ENCODE measurements around the gene DYNC1I1.

Gene DYNC1I1

DNA sequence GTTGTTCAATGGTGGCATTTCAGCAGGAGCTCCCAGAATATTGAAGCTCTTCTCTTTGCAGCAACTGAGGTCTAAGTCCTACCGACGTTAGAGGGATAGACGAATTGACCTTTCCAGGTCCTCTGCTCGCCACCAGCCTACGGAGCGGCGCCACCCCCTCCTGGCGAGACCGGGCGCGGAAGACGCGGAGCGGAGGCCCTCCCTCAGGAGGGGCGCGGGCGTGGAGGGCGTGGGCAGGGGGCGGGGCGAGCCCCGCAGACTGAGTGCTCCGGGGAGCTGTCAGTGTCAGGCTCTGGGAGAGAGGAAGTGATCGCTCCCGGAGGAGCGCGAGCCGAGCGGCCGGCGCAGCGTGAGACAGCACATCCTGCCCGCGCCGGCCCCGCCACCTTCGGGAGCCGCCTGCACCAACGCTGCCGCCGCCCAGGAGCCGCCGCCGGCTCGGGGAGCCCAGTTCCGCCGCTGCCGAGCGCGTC lies at the start of gene DYNC1I1:
TSS of gene DYNC1I1 (plus strand) at position 257 of the 473 bp plus-strand sequence. CDS start 32,176 bp downstream, outside the sequence.
- peak; percentile 67 to 94 for DNase-seq

DNA sequence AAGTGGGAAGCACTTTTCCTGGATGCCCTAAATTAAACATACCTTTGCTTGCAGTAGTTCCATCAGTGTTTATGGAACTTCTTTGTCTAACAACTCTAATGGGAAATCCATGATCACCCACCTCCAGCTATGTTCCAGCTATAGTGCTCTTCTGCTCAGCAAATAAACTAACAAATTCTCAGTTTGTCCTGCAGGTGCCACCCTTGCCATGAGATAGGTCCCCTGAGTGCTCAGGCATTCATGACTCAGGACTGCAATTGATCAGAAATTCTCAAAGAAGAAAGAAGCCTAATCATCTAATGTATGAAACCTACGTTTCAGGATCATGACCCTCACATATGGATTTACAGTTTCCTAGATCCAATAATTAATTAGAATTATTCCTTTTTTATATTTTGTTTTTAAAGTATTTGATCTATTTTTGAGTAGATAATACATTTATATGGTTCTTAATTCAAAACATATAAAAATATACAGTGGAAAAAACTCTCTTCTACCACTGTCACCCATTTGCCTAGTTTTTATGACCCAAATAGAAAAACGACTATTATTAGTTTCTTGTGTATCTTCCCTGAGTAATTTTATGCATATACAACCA lies 48.7 kb upstream of the DYNC1I1 start:
- DNase-seq = peak; percentile 54 to 89

DNA sequence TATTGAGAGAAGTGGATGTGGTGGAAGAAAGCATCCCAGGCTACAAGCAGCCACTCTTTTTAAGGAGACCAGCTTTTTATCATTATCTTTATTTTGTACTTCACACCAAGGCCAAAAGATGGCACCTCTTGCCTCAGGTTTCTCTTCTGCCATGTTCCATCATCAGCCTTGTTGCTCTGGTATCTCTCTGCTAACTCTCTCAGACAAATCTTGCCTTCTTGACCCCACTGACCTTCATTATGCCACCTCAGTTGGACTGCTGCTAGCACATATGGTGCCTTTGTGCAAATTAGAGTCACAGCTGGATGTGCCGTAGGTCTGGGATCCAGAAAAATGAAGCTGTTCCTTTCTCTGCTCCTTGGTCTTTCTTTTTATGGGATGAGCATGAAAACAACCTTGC lies 47.1 kb upstream of the DYNC1I1 start:
- DNase-seq = peak; percentile 6 to 52

GRCh38 chr7:95730493-95731280 lies 41.7 kb upstream of the DYNC1I1 start:
- DNase-seq = no peak

DNA sequence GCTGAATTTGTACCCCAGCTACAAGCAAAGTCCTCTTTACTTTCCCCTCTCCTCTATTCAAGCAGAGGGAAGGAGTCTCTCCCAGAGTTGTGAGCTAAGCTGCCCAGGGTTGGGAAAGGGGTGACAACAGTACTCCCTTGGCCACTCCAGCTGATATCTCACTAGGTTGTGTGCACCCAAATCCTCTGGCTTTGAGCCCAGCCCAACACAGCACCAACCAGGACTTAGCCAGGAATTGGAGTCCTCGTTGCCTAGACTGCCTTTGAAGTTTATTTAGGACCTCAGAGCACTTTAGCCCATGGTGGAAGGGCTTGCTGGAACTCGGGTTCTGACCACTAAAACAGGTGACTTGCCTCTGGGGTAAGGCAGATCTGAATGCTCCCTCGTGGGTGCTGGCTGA lies 35.7 kb upstream of the DYNC1I1 start:
- no peak for DNase-seq

- no peak for DNase-seq
Measured at GRCh38 chr7:95737828-95738505, 34.4 kb upstream of the DYNC1I1 start.

DNA sequence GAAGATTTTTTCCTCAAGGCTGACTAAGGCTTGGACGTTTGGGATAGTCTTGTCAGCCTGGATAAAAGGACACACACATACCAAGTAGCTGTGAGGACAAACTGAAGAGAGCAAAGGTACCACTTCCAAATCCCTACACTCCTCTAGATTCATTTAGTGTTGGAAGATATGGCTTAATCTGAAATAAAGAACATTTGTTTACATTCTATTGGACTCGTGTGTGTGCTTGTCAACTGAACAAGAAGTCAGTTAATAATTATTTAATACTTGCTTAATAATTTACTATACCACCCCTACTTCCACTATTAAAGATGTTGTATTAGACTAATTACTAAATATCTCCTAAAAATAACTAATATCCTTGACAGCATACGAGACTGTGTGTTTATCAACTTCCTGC lies 23.3 kb upstream of the DYNC1I1 start:
- no peak for DNase-seq

DNA sequence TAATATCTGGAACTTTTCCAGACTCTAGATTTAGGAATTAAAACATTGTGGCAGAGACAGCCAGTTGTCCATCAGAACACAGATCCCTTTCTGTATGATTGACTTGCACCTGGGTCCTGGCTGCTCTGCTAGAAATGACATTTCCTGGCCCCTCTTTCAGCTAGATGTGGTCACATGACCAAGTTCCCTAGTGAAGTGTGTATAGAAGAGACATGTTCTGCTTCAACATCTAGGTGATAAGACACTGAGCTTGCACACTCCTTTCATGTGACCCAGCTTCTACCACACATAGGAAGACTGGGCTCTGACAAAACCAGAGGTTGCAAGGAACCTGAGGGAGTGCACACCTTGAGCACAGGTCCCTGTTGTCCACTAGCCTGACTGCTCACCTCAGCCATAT lies 22.8 kb upstream of the DYNC1I1 start:
- no peak for DNase-seq

GRCh38 chr7:95753440-95753839 lies 18.9 kb upstream of the DYNC1I1 start:
- DNase-seq = no peak

DNA sequence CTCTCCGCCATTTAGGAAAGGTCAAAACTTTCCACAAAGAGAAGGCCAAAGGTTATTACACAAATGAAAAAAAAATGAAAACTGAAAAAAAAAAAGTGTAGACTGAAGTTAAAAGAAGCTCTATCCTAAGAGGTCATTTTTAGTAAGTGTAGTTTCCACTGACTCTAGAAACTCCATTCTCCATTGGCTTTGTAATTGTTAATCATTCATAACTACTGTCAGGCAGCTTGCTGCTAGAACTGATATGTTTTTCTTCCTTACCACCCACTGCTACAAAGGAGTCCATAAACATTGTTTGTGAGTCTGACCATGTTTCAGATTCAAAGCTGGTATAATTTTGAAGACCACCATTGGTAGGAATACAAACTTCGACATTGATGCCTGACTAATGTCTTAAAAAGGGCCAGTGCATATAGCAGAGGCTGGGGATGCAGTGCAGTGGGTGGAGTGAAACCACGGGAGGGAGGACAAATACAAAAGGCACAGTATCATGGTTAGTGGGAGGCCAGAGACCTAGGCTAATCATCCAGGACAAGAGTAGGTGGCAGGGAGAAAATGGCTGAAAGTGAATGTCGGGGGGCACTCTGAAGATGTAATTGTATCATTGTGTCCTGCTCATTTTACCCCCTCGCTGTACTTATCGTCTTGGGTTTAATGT lies 16.9 kb upstream of the DYNC1I1 start:
- DNase-seq = no peak

DNA sequence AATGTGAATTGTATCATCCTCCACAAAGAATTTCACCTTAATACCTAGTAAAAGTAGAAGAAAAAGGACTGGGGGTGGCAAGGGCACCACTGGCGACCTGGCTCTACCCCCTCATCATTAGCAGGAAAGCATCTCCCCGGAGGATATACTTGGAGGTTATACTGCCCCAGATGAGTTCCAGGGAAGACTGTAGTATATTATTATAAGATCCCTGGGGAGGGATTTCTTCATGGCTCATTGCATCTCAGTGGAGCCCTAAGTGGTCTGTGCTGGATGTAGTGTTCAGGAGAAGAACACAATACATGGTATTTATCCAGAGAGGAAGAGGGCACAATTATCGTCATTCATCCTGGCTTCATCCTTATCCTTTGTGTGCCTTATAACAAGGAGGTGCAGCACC lies 14.2 kb upstream of the DYNC1I1 start:
- DNase-seq = peak; percentile 84 to 90

DNA sequence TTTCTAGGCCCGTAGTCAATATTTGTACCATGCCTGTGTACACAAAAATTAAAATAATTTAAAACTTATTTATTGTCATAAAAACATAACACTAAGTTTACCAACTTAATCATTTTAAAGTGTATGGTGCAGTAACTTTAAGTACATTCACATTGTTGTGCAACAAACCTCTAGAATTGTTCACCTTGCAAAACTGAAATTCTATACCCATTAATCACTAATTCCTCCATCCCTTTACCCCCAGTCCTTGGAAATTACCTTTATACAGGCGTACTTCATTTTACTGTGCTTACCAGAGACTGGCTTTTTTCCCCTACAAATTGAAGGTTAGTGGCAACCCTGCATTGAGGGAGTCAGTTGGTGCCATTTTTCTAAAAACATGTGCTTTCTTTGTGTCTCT lies 6.3 kb upstream of the DYNC1I1 start:
- no peak for DNase-seq

GRCh38 chr7:95766657-95767056 lies 5.7 kb upstream of the DYNC1I1 start:
- no peak for DNase-seq

- peak in 1 of 2 experiments; percentile 47 for DNase-seq
Measured at GRCh38 chr7:95772771-95773581, 622 bp downstream of the DYNC1I1 start.

- DNase-seq = no peak
Measured at GRCh38 chr7:95776561-95777185, 4.3 kb downstream of the DYNC1I1 start.

- peak in 1 of 2 experiments; percentile 9 for DNase-seq
Measured at GRCh38 chr7:95777269-95777668, 4.9 kb downstream of the DYNC1I1 start.

- DNase-seq = no peak
Measured at GRCh38 chr7:95780665-95781064, 8.3 kb downstream of the DYNC1I1 start.

- DNase-seq = peak in 1 of 2 experiments; percentile 38
Measured at GRCh38 chr7:95781961-95782586, 9.7 kb downstream of the DYNC1I1 start.

- DNase-seq = no peak
Measured at GRCh38 chr7:95784796-95785195, 12.4 kb downstream of the DYNC1I1 start.

DNA sequence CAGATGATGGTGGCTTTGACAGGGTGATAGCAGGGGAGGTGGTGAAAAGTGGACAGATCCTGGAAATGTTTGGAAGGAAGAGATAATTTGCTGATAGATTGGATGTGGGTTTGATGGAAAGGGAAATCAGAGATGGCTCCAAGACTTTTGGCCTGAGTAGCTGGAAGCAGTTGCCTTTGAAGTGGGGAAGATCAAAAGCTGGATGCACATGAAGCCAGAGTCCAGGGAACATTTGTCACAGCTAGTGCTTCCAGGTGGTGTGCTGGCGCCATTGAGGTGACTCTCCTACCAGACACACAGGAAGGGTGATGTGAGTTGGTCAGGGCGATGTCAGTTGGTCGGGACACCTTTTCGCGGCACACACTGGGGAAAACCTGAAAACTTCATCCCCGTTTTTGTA lies 15.9 kb downstream of the DYNC1I1 start:
- DNase-seq = no peak

- no peak for DNase-seq
Measured at GRCh38 chr7:95788884-95789283, 16.5 kb downstream of the DYNC1I1 start.
